ENCODE results near the gene RPAP3. TPM values are rescaled to one million over a fixed set of nuclear protein-coding genes. Genes with fewer than 3 reads are reported as not detected.

RPAP3 gene
- total and polyA plus RNA-seq, 9 of the 15 experiments (the other 6 are each of a cell fraction or from before 2014, with no cell fraction given): 40.0 to 92.1 (median 54.1) TPM

DNA sequence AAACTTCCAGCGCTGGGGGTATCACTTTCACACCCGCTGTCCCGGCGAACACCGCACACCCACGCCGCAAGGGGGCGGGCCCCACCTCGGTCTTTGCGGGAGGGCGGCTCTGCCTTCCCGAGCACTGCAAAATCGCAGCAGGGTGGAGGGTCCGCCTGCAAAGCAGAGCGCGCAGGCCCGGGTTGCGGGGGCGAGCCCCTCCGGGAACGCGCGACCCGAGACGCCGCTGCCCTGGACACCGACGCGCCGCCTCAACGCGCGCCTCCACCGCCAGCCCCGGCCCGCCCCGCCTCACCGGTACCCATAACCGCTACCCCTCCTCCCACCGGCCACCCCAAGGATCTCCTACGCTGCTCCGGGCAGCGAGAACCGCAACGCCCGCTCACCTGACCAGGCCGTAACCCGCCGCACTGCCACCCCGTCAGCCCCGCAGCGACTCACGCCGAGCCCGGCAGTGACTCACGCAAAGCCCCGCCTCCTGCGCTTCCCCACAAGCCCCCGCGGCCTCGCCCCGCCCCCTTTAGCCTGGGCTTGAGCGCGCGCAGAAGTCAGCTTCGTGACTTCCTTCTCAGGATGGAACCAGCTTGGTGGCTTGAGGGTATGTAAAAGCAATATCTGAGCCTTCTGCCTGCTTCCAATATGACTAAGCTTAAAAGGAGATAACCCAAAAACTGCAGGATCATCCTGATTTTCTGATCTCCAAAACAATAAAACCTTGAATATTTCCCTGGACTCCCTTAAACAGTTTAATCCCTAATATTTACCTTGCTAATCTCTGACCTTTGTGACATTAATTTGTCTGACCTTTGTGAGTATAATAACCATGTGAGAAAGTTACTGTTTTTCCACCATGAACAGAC is at the start of gene RPAP3 (continued):
- TF ChIP-seq MCM5 (IDR thresholded peaks at IDR 0.05; ENCODE audit: low read depth) (no peak), TEAD1 (CRISPR knock-in tag; IDR thresholded peaks at IDR 0.05) (peak in 1 of 2 experiments; percentile 55; a peak in 1 of 4 replicates), LARP7 (IDR thresholded peaks at IDR 0.05) (no peak), MXI1 (IDR thresholded peaks at IDR 0.05; ENCODE audit: low read depth, low read length) (0 out of 2 replicates have a peak, but pooled peaks have one; percentile 19), ZNF143 (CRISPR knock-in tag; IDR thresholded peaks at IDR 0.05) (peak; percentile 74), KLF1 (tag; IDR thresholded peaks at IDR 0.05) (no peak), CBFB (CRISPR knock-in tag; IDR thresholded peaks at IDR 0.05) (no peak), ARID1B (IDR thresholded peaks at IDR 0.05) (peak; percentile 78), FOXK2 (conservative IDR thresholded peaks at IDR 0.05 in 1 of 2, IDR thresholded peaks at IDR 0.05 in 1 of 2; ENCODE audit: low read depth in 2 of 2) (peak; percentile 26 to 56; a peak in 2 of 4 replicates), ESRRA (IDR thresholded peaks at IDR 0.05; ENCODE audit: borderline replicate concordance, low read depth) (no peak; the same call in 1 of the 2 replicates), LCOR (CRISPR knock-in tag; IDR thresholded peaks at IDR 0.05) (peak; percentile 33; the same call in 1 of the 2 replicates), ZNF764 (CRISPR knock-in tag; IDR thresholded peaks at IDR 0.05; ENCODE audit: low read depth) (no peak), BDP1 (IDR thresholded peaks at IDR 0.05; ENCODE audit: insufficient read depth, insufficient read length) (no peak), RBM34 (IDR thresholded peaks at IDR 0.05; ENCODE audit: borderline replicate concordance, insufficient read depth, low read length) (no peak), ZNF77 (CRISPR knock-in tag; IDR thresholded peaks at IDR 0.05) (no peak), POU5F1 (IDR thresholded peaks at IDR 0.05; ENCODE audit: borderline replicate concordance, low read depth, low read length, partially characterized antibody) (no peak), NFXL1 (CRISPR knock-in tag; IDR thresholded peaks at IDR 0.05) (no peak)
- TF ChIP-seq, protein P1, sequence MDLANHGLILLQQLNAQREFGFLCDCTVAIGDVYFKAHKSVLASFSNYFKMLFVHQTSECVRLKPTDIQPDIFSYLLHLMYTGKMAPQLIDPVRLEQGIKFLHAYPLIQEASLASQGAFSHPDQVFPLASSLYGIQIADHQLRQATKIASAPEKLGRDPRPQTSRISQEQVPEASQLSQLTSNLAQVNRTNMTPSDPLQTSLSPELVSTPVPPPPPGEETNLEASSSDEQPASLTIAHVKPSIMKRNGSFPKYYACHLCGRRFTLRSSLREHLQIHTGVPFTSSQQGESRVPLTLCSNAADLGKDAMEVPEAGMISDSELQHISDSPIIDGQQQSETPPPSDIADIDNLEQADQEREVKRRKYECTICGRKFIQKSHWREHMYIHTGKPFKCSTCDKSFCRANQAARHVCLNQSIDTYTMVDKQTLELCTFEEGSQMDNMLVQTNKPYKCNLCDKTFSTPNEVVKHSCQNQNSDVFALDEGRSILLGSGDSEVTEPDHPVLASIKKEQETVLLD (IDR thresholded peaks at IDR 0.05): peak; percentile 82; the same call in 1 of the 2 replicates
- TF ChIP-seq, protein P2, sequence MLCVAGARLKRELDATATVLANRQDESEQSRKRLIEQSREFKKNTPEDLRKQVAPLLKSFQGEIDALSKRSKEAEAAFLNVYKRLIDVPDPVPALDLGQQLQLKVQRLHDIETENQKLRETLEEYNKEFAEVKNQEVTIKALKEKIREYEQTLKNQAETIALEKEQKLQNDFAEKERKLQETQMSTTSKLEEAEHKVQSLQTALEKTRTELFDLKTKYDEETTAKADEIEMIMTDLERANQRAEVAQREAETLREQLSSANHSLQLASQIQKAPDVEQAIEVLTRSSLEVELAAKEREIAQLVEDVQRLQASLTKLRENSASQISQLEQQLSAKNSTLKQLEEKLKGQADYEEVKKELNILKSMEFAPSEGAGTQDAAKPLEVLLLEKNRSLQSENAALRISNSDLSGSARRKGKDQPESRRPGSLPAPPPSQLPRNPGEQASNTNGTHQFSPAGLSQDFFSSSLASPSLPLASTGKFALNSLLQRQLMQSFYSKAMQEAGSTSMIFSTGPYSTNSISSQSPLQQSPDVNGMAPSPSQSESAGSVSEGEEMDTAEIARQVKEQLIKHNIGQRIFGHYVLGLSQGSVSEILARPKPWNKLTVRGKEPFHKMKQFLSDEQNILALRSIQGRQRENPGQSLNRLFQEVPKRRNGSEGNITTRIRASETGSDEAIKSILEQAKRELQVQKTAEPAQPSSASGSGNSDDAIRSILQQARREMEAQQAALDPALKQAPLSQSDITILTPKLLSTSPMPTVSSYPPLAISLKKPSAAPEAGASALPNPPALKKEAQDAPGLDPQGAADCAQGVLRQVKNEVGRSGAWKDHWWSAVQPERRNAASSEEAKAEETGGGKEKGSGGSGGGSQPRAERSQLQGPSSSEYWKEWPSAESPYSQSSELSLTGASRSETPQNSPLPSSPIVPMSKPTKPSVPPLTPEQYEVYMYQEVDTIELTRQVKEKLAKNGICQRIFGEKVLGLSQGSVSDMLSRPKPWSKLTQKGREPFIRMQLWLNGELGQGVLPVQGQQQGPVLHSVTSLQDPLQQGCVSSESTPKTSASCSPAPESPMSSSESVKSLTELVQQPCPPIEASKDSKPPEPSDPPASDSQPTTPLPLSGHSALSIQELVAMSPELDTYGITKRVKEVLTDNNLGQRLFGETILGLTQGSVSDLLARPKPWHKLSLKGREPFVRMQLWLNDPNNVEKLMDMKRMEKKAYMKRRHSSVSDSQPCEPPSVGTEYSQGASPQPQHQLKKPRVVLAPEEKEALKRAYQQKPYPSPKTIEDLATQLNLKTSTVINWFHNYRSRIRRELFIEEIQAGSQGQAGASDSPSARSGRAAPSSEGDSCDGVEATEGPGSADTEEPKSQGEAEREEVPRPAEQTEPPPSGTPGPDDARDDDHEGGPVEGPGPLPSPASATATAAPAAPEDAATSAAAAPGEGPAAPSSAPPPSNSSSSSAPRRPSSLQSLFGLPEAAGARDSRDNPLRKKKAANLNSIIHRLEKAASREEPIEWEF (CRISPR knock-in tag; IDR thresholded peaks at IDR 0.05): no peak
- TF ChIP-seq, protein P3, sequence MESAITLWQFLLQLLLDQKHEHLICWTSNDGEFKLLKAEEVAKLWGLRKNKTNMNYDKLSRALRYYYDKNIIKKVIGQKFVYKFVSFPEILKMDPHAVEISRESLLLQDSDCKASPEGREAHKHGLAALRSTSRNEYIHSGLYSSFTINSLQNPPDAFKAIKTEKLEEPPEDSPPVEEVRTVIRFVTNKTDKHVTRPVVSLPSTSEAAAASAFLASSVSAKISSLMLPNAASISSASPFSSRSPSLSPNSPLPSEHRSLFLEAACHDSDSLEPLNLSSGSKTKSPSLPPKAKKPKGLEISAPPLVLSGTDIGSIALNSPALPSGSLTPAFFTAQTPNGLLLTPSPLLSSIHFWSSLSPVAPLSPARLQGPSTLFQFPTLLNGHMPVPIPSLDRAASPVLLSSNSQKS (CRISPR knock-in tag; IDR thresholded peaks at IDR 0.05): no peak

Data from K562 (cell line).